H9 (cell line): Measurements from ENCODE around the gene OR2D2. TPM values are rescaled to one million over a fixed set of nuclear protein-coding genes. Genes with fewer than 3 reads are reported as not detected.

Source experiments
- DNase-seq: peaks from one replicate; pipeline ENCODE4 v3.0.0-alpha.2; 2017
- H2AFZ ChIP-seq: one replicate; pipeline ENCODE4 v1.6.1; 2013; ENCODE audit warnings: mild to moderate bottlenecking, low read length, control low read depth, moderate library complexity
- H2AK5ac ChIP-seq: 2 replicates; pipeline ENCODE4 v1.6.1; 2013; ENCODE audit warnings: low read length, control low read depth, mixed read lengths; ENCODE audit not compliant: insufficient read length
- H2BK120ac ChIP-seq: one replicate; pipeline ENCODE4 v1.6.1; 2013; ENCODE audit warnings: low read depth, mild to moderate bottlenecking, low read length, control low read depth, inconsistent platforms; ENCODE audit not compliant: poor library complexity, severe bottlenecking
- H2BK12ac ChIP-seq: 2 replicates; pipeline ENCODE4 v1.6.1; 2013; ENCODE audit warnings: low read length, control low read depth, mixed read lengths, low read depth; ENCODE audit not compliant: insufficient read length
- H2BK15ac ChIP-seq: 2 replicates; pipeline ENCODE4 v1.6.1; 2013; ENCODE audit warnings: low read depth, low read length, control low read depth
- H2BK20ac ChIP-seq: one replicate; pipeline ENCODE4 v1.6.1; 2013; ENCODE audit warnings: low read depth, mild to moderate bottlenecking, low read length, control low read depth, inconsistent platforms; ENCODE audit not compliant: poor library complexity, severe bottlenecking
- H2BK5ac ChIP-seq: 2 replicates; pipeline ENCODE4 v1.6.1; 2013; ENCODE audit warnings: low read length, control low read depth, mixed read lengths; ENCODE audit not compliant: insufficient read length
- H3K14ac ChIP-seq: 2 replicates; pipeline ENCODE4 v1.6.1; 2013; ENCODE audit warnings: low read length, control low read depth; ENCODE audit not compliant: insufficient read depth
- H3K18ac ChIP-seq: 2 replicates; pipeline ENCODE4 v1.6.1; 2013; ENCODE audit warnings: low read depth, mild to moderate bottlenecking, mixed read lengths, low read length, control low read depth; ENCODE audit not compliant: insufficient read length
- H3K23ac ChIP-seq: 2 replicates; pipeline ENCODE4 v1.6.1; 2013; ENCODE audit warnings: low read length, control low read depth, mixed read lengths, low read depth; ENCODE audit not compliant: insufficient read length
- H3K23me2 ChIP-seq: 2 replicates; pipeline ENCODE4 v1.6.1; 2013; ENCODE audit warnings: low read depth, mild to moderate bottlenecking, mixed read lengths, low read length, control low read depth; ENCODE audit not compliant: insufficient read length, poor library complexity, severe bottlenecking
- H3K27ac ChIP-seq: 2 replicates; pipeline ENCODE4 v1.5.1; 2013; ENCODE audit warnings: low read length, control low read depth, mixed read lengths, low read depth; ENCODE audit not compliant: insufficient read length
- H3K27me3 ChIP-seq: 2 replicates; pipeline ENCODE4 v1.6.1; 2013; ENCODE audit warnings: low read length, control low read depth, inconsistent platforms; ENCODE audit not compliant: insufficient read depth
- H3K4ac ChIP-seq: 2 replicates; pipeline ENCODE4 v1.6.1; 2013; ENCODE audit warnings: low read depth, mild to moderate bottlenecking, control low read depth, inconsistent platforms, low read length, moderate library complexity
- H3K4me1 ChIP-seq: 2 replicates; pipeline ENCODE4 v1.6.1; 2013; ENCODE audit warnings: low read length, control low read depth, inconsistent platforms; ENCODE audit not compliant: insufficient read depth
- H3K4me2 ChIP-seq: 2 replicates; pipeline ENCODE4 v1.6.1; 2013; ENCODE audit warnings: low read length, control low read depth, mixed read lengths; ENCODE audit not compliant: insufficient read length, insufficient read depth
- H3K56ac ChIP-seq: 2 replicates; pipeline ENCODE4 v1.6.1; 2013; ENCODE audit warnings: low read depth, mild to moderate bottlenecking, mixed read lengths, low read length, control low read depth; ENCODE audit not compliant: insufficient read length
- H3K79me1 ChIP-seq: 2 replicates; pipeline ENCODE4 v1.6.1; 2013; ENCODE audit warnings: low read depth, mild to moderate bottlenecking, moderate library complexity, low read length, control low read depth, inconsistent platforms; ENCODE audit not compliant: insufficient read depth, poor library complexity, severe bottlenecking
- H3K79me2 ChIP-seq: 2 replicates; pipeline ENCODE4 v1.6.1; 2013; ENCODE audit warnings: low read length, control low read depth, inconsistent platforms; ENCODE audit not compliant: insufficient read depth
- H3K9ac ChIP-seq: 2 replicates; pipeline ENCODE4 v1.6.1; 2013; ENCODE audit warnings: low read length, control low read depth, mixed read lengths; ENCODE audit not compliant: insufficient read length; ENCODE audit errors: extremely low read depth
- H3K9me3 ChIP-seq: one replicate; pipeline ENCODE4 v1.6.1; 2013; ENCODE audit warnings: low read depth, low read length, inconsistent platforms; ENCODE audit not compliant: control insufficient read depth
- H3T11ph ChIP-seq: one replicate; pipeline ENCODE4 v1.6.1; 2013; ENCODE audit warnings: mild to moderate bottlenecking, low read length, control low read depth, inconsistent platforms
- H4K20me1 ChIP-seq: one replicate; pipeline ENCODE4 v1.6.1; 2013; ENCODE audit not compliant: control insufficient read depth, insufficient read length, insufficient read depth
- H4K5ac ChIP-seq: 2 replicates; pipeline ENCODE4 v1.6.1; 2013; ENCODE audit warnings: low read depth, mild to moderate bottlenecking, mixed read lengths, low read length, control low read depth; ENCODE audit not compliant: insufficient read length
- H4K8ac ChIP-seq: replicated peaks from 2 replicates; pipeline ENCODE4 v1.6.1; 2013; ENCODE audit warnings: low read length, control low read depth, mixed read lengths, low read depth; ENCODE audit not compliant: insufficient read length
- H4K91ac ChIP-seq: 2 replicates; pipeline ENCODE4 v1.6.1; 2013; ENCODE audit warnings: low read depth, mild to moderate bottlenecking, moderate library complexity, mixed read lengths, low read length, control low read depth; ENCODE audit not compliant: insufficient read length
- H3K27ac Mint-ChIP-seq, 3 experiments: 2 replicates in 2 of 3; 3 replicates in 1 of 3; pipeline ENCODE4 v1.8.0; 2020 to 2021; ENCODE audit warnings: mixed read lengths in 3 of 3, mild to moderate bottlenecking in 1 of 3, moderate library complexity in 1 of 3
- H3K27me3 Mint-ChIP-seq: 2 replicates; pipeline ENCODE4 v1.8.0; 2021; ENCODE audit warnings: low read depth, mild to moderate bottlenecking, moderate library complexity, mixed read lengths
- H3K36me3 Mint-ChIP-seq, 3 experiments: 2 replicates in 2 of 3; 3 replicates in 1 of 3; pipeline ENCODE4 v1.8.0; 2020 to 2021; ENCODE audit warnings: low read depth in 3 of 3, mixed read lengths in 3 of 3; ENCODE audit not compliant: insufficient read depth in 1 of 3
- H3K4me1 Mint-ChIP-seq, 2 experiments: 2 replicates each; pipeline ENCODE4 v1.8.0; 2020; ENCODE audit warnings: mixed read lengths in 2 of 2
- H3K4me3 Mint-ChIP-seq, 2 experiments: 2 replicates in 1 of 2; 3 replicates in 1 of 2; pipeline ENCODE4 v1.8.0; 2020 to 2021; ENCODE audit warnings: mild to moderate bottlenecking in 2 of 2, mixed read lengths in 2 of 2, moderate library complexity in 1 of 2
- H3K9me3 Mint-ChIP-seq, 2 experiments: 2 replicates in 1 of 2; 3 replicates in 1 of 2; pipeline ENCODE4 v1.8.0; 2020; ENCODE audit warnings: mild to moderate bottlenecking in 2 of 2, mixed read lengths in 2 of 2, moderate library complexity in 1 of 2
- CTCF ChIP-seq: fragments of 200-600 bp; sonication (generic); conservative IDR thresholded peaks from 3 replicates; pipeline ENCODE4 v1.8.0; 2021; ENCODE audit warnings: antibody characterized with exemption, mild to moderate bottlenecking
- WGBS: extraction: QIAGEN DNeasy Blood & Tissue Kit; methylation state at CpG from one replicate; pipeline ENCODE4 v1.1.7; 2013; ENCODE audit warnings: missing lambda C conversion rate, low lambda C conversion rate, mixed read lengths; ENCODE audit not compliant: insufficient read length; ENCODE audit errors: extremely low coverage; 5-methylcytosine and 5-hydroxymethylcytosine counted together
- total RNA-seq: library from RNA; stranded (reverse); gene quantifications from 2 replicates; pipeline ENCODE4 v1.2.1, GENCODE V29; 2021

The OR2D2 gene
- total RNA-seq, 1 experiment from 2014 or later, result 0.26 TPM

GRCh38 chr11:6844356-6844755 is 47.9 kb downstream of the OR2D2 start:
- H2BK12ac ChIP-seq, result no peak overlapping the region
- Mint-ChIP-seq H3K27me3 (peaks cover 2% of the 10 kb centered on the region), H3K9me3 (peaks cover 15 to 22% of the 10 kb centered on the region in 2 experiments), H3K4me1 (peaks cover 23 to 24% of the 10 kb centered on the region in 2 experiments), H3K27ac (peak overlapping the region in 1 of 3 experiments; percentile 98; a peak in 2 of 7 replicates), H3K36me3 (peaks cover 4 to 29% (median 15%) of the 10 kb centered on the region in 3 experiments; a peak in 6 of 7 replicates), H3K4me3 (no peak overlapping the region)
- H2AFZ ChIP-seq, result no peak overlapping the region
- no peak overlapping the region for H4K91ac ChIP-seq
- H3K18ac ChIP-seq, result no peak overlapping the region
- no peak overlapping the region for H4K5ac ChIP-seq
- no peak overlapping the region for H3K4ac ChIP-seq
- no peaks in the 10 kb centered on the region for H3K23me2 ChIP-seq
- no peak overlapping the region for H2AK5ac ChIP-seq
- DNase-seq, result no peak
- H3K27me3 ChIP-seq, result no peaks in the 10 kb centered on the region
- no peak overlapping the region for H3T11ph ChIP-seq
- H3K4me2 ChIP-seq, result no peak overlapping the region
- no peak overlapping the region for H3K56ac ChIP-seq
- WGBS, result no CpG with 5 or more reads among the region's 5 CpGs
- H4K8ac ChIP-seq, result no peak overlapping the region
- H3K23ac ChIP-seq, result no peak overlapping the region
- no peak overlapping the region for H2BK5ac ChIP-seq
- H2BK120ac ChIP-seq, result no peak overlapping the region
- H2BK15ac ChIP-seq, result no peak overlapping the region
- H3K79me2 ChIP-seq, result no peaks in the 10 kb centered on the region
- no peak overlapping the region for H3K27ac ChIP-seq
- H3K9me3 ChIP-seq, result no peaks in the 10 kb centered on the region
- no peaks in the 10 kb centered on the region for H3K4me1 ChIP-seq
- no peak for TF ChIP-seq CTCF
- no peak overlapping the region for H3K14ac ChIP-seq
- no peak overlapping the region for H2BK20ac ChIP-seq
- no peaks in the 10 kb centered on the region for H3K79me1 ChIP-seq
- H3K9ac ChIP-seq, result no peak overlapping the region
- H4K20me1 ChIP-seq, result no peaks in the 10 kb centered on the region
